Endothelial cell of umbilical vein (primary cell): ENCODE measurements around the gene ZBTB43.

Experiments used
- EZH2 ChIP-seq: IDR thresholded peaks from 2 replicates; pipeline ENCODE4 v1.6.1; 2012; ENCODE audit warnings: borderline replicate concordance, low read depth, mild to moderate bottlenecking, moderate library complexity, low read length, inconsistent platforms; ENCODE audit not compliant: severe bottlenecking
- GATA2 ChIP-seq: IDR thresholded peaks from 2 replicates; pipeline ENCODE4 v1.7.0; 2011; ENCODE audit warnings: low read depth, mild to moderate bottlenecking, moderate library complexity, mixed read lengths, low read length; ENCODE audit not compliant: insufficient read length, insufficient read depth
- JUN ChIP-seq: IDR thresholded peaks from 2 replicates; pipeline ENCODE4 v1.6.1; 2011; ENCODE audit warnings: borderline replicate concordance, low read depth; ENCODE audit not compliant: insufficient read length, insufficient read depth
- POLR2A ChIP-seq: IDR thresholded peaks from 2 replicates; pipeline ENCODE4 v1.6.1; 2012; ENCODE audit warnings: low read depth, mild to moderate bottlenecking, control low read depth, low read length
- POLR2AphosphoS5 ChIP-seq: IDR thresholded peaks from 2 replicates; pipeline ENCODE4 v1.6.1; 2012; ENCODE audit warnings: low read depth, mild to moderate bottlenecking, control low read depth, low read length, moderate library complexity; ENCODE audit not compliant: insufficient read depth
- TF ChIP-seq, protein P1 (sequence below), 2 donors: IDR thresholded peaks; 1 replicate in 1 of 2; 2 replicates in 1 of 2; pipeline ENCODE4 v1.5.1; 2011; ENCODE audit warnings: low read length in 2 of 2, mild to moderate bottlenecking in 2 of 2, moderate library complexity in 2 of 2, control low read depth in 1 of 2, inconsistent platforms in 1 of 2, low read depth in 1 of 2; ENCODE audit not compliant: insufficient read depth in 1 of 2; ENCODE audit errors: extremely low read depth in 1 of 2
- TF ChIP-seq, protein P2 (sequence below): IDR thresholded peaks from 2 replicates; pipeline ENCODE4 v1.6.1; 2011; ENCODE audit not compliant: insufficient read depth, insufficient read length

DNA sequence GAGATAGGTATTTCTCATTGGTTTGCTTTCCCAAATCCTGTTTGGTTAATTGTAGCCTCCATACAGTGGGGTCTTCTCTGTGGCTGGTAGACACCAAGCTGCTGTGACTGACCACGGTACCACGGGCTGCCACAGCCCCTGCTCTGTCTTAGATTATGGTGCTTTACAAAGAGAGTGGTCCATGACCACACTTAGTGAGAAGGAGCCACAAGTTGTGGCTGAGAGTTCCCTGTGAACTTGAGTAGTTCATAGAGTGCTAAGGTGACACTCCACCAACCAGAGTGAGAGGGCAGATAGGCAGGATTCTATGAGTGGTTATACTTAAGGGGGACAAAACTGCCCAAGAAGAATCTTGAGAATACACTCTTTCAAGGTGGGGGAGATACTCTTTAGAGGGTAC lies 29.8 kb downstream of the ZBTB43 start:
- TF ChIP-seq POLR2AphosphoS5 (no peak), EZH2 (no peak), POLR2A (no peak), JUN (no peak), GATA2 (no peak)
- TF ChIP-seq, protein P1, sequence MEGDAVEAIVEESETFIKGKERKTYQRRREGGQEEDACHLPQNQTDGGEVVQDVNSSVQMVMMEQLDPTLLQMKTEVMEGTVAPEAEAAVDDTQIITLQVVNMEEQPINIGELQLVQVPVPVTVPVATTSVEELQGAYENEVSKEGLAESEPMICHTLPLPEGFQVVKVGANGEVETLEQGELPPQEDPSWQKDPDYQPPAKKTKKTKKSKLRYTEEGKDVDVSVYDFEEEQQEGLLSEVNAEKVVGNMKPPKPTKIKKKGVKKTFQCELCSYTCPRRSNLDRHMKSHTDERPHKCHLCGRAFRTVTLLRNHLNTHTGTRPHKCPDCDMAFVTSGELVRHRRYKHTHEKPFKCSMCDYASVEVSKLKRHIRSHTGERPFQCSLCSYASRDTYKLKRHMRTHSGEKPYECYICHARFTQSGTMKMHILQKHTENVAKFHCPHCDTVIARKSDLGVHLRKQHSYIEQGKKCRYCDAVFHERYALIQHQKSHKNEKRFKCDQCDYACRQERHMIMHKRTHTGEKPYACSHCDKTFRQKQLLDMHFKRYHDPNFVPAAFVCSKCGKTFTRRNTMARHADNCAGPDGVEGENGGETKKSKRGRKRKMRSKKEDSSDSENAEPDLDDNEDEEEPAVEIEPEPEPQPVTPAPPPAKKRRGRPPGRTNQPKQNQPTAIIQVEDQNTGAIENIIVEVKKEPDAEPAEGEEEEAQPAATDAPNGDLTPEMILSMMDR (IDR thresholded peaks at IDR 0.05; ENCODE audit: extremely low read depth in 1 of 2, insufficient read depth in 1 of 2, low read depth in 1 of 2, low read length in 2 of 2): no peak
- TF ChIP-seq, protein P2, sequence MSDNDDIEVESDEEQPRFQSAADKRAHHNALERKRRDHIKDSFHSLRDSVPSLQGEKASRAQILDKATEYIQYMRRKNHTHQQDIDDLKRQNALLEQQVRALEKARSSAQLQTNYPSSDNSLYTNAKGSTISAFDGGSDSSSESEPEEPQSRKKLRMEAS: no peak
